Measurements from ENCODE around the gene SEC24C. TPM values are rescaled to one million over a fixed set of nuclear protein-coding genes. Genes with fewer than 3 reads are reported as not detected.

SEC24C gene
- total and polyA plus RNA-seq, 8 donors = 23.3 to 42.5 (median 32.8) TPM

GRCh38 chr10:73812657-73813056 lies 68.5 kb downstream of the SEC24C start:
- TF ChIP-seq CTCF (IDR thresholded peaks at IDR 0.05) = no peak
- ATAC-seq (no peak), DNase-seq (no peak), FAIRE-seq (no peak)
- Histone ChIP-seq H3K27me3 (no peaks in the 10 kb centered on the region), H3K36me3 (peaks cover 0 to 4% (median 0%) of the 10 kb centered on the region in 3 donors), H3K4me3 (no peak overlapping the region), H3K4me1 (peaks cover 0 to 11% (median 0%) of the 10 kb centered on the region in 3 donors), H3K27ac (peak overlapping the region in 2 of 4 donors; percentile 28 to 82), H3K9me3 (no peaks in the 10 kb centered on the region)
- WGBS, 2 donors = 86 to 97% methylated on average over 4 of the region's 4 CpGs
- intact Hi-C loops (cut with DNase I) = no loop called here

- Histone ChIP-seq H3K4me3 (no peak overlapping the region), H3K36me3 (no peaks in the 10 kb centered on the region), H3K27me3 (no peaks in the 10 kb centered on the region), H3K27ac (no peak overlapping the region), H3K9me3 (no peaks in the 10 kb centered on the region), H3K4me1 (peaks cover 0 to 11% (median 0%) of the 10 kb centered on the region in 3 donors)
- no peak for TF ChIP-seq CTCF (IDR thresholded peaks at IDR 0.05)
- ATAC-seq = no peak
- no peak for FAIRE-seq
- no peak for DNase-seq
- intact Hi-C loops (cut with DNase I) = no loop called here
- WGBS, 2 donors = 86 to 88% methylated on average over 7 of the region's 7 CpGs
Observed at GRCh38 chr10:73813333-73813732, 69.2 kb downstream of the SEC24C start.

- H3K36me3 ChIP-seq = no peaks in the 10 kb centered on the region
- H3K4me3 ChIP-seq = no peak overlapping the region
- 87 to 88% methylated on average over 13 of the region's 13 CpGs for WGBS, 2 donors
- DNase-seq = no peak
- peaks cover 0 to 8% (median 2%) of the 10 kb centered on the region in 3 donors for H3K4me1 ChIP-seq
- FAIRE-seq = no peak
- TF ChIP-seq CTCF (IDR thresholded peaks at IDR 0.05) = no peak
- no peak overlapping the region for H3K27ac ChIP-seq
- ATAC-seq = no peak
- no peaks in the 10 kb centered on the region for H3K9me3 ChIP-seq
- H3K27me3 ChIP-seq = no peaks in the 10 kb centered on the region
- intact Hi-C loops (cut with DNase I) = no loop called here
Observed at GRCh38 chr10:73814276-73814895, 70.2 kb downstream of the SEC24C start.

- Histone ChIP-seq H3K4me3 (no peak overlapping the region), H3K4me1 (peaks cover 5 to 7% (median 6%) of the 10 kb centered on the region in 3 donors), H3K27ac (peak overlapping the region in 1 of 4 donors; percentile 11), H3K36me3 (no peaks in the 10 kb centered on the region), H3K27me3 (no peaks in the 10 kb centered on the region), H3K9me3 (no peaks in the 10 kb centered on the region)
- FAIRE-seq (no peak), DNase-seq (no peak), ATAC-seq (no peak)
- WGBS, 2 donors = 83 to 85% methylated on average over 22 of the region's 22 CpGs
- intact Hi-C loops (cut with DNase I) = no loop called here
- no peak for TF ChIP-seq CTCF (IDR thresholded peaks at IDR 0.05)
Observed at GRCh38 chr10:73814896-73815718, 70.9 kb downstream of the SEC24C start.

- no peaks in the 10 kb centered on the region for H3K27me3 ChIP-seq
- no peaks in the 10 kb centered on the region for H3K36me3 ChIP-seq
- H3K4me1 ChIP-seq = peaks cover 5 to 7% (median 6%) of the 10 kb centered on the region in 3 donors
- no peak for FAIRE-seq
- H3K27ac ChIP-seq = peak overlapping the region in 1 of 4 donors; percentile 11
- no peak for ATAC-seq
- intact Hi-C loops (cut with DNase I) = no loop called here
- no peak for DNase-seq
- no peaks in the 10 kb centered on the region for H3K9me3 ChIP-seq
- no peak for TF ChIP-seq CTCF (IDR thresholded peaks at IDR 0.05)
- H3K4me3 ChIP-seq = no peak overlapping the region
Observed at GRCh38 chr10:73815719-73816030, 71.5 kb downstream of the SEC24C start.
